ENCODE data around the gene CTNNA3.

CTNNA3 gene

DNA sequence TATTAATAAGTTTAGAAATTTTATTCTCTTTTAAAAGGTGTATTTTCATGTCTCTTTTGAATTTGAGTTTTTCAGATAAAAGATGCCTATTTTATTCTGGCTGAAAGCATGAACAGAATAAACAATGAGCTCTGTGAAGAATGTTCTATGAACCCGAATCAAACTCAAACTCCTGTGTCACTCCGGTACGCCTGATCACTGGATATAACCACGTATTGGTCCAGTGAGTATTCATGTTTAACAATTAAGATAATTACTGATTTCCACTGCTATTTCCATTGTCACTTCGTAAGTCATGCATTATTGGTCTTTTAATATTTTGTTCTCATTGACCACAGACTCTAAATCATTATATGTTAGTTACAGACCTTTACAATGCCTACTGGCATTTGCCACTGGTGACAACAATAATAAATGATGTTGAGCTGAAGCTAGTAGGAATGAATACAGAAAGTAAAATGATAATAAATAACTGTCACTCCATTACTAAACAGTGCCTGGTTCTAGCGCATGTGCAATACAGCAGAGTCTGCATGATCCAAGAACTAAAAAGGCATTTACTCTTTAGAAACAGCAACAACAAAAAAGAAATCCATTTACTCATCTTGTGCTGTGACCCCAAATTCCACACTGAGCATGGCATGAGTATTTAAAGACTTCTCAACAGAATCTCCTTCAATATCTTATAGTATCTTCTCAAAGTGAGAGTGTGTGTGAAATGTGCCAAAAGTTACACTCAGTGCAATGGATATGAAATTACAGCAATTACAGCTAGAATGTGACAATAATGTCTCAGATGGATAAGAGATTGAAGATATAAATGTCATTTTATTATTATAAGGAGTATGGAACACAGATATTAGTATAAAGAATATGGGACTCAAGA lies 1597.2 kb downstream of the CTNNA3 start:
- Histone ChIP-seq H3K4me1 (ENCODE audit: insufficient read depth, low read length) (no peaks in the 10 kb centered on the region), H3K9me3 (ENCODE audit: control insufficient read depth, insufficient read depth, low read length) (no peaks in the 10 kb centered on the region), H3K36me3 (ENCODE audit: insufficient read depth, low read length) (no peaks in the 10 kb centered on the region), H3K9ac (ENCODE audit: low read depth, low read length) (no peak overlapping the region)

- Histone ChIP-seq H3K36me3 (ENCODE audit: insufficient read depth, low read length) (no peaks in the 10 kb centered on the region), H3K9ac (ENCODE audit: low read depth, low read length) (no peak overlapping the region), H3K9me3 (ENCODE audit: control insufficient read depth, insufficient read depth, low read length) (no peaks in the 10 kb centered on the region), H3K4me1 (ENCODE audit: insufficient read depth, low read length) (no peaks in the 10 kb centered on the region)
These were observed 1600.4 kb downstream of the CTNNA3 start for GRCh38 chr10:66095610-66096009.

DNA sequence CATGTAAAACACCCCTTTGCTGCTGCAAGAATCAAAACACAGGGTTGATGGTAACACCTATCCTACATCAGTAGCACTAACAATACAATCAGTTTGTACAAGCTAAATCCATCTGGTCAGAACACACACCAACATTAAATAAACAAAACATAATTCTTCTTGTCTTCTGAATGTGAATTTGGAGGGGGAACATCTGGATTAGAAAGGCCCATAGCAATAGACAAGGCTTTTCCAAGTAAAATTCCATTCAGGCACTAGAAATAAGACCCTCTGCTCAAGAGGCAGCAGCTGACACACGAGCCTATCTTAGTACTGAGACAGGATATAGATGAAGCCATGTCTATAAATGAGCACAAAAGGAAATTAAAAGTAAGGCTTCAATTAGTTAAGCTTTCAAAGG lies 1610.1 kb downstream of the CTNNA3 start:
- Histone ChIP-seq H3K9me3 (ENCODE audit: control insufficient read depth, insufficient read depth, low read length) (no peaks in the 10 kb centered on the region), H3K9ac (ENCODE audit: low read depth, low read length) (no peak overlapping the region), H3K4me1 (ENCODE audit: insufficient read depth, low read length) (no peaks in the 10 kb centered on the region), H3K36me3 (ENCODE audit: insufficient read depth, low read length) (no peaks in the 10 kb centered on the region)

GRCh38 chr10:66071907-66072306 lies 1624.1 kb downstream of the CTNNA3 start:
- Histone ChIP-seq H3K36me3 (ENCODE audit: insufficient read depth, low read length) (no peaks in the 10 kb centered on the region), H3K9me3 (ENCODE audit: control insufficient read depth, insufficient read depth, low read length) (no peaks in the 10 kb centered on the region), H3K9ac (ENCODE audit: low read depth, low read length) (no peak overlapping the region), H3K4me1 (ENCODE audit: insufficient read depth, low read length) (no peaks in the 10 kb centered on the region)

DNA sequence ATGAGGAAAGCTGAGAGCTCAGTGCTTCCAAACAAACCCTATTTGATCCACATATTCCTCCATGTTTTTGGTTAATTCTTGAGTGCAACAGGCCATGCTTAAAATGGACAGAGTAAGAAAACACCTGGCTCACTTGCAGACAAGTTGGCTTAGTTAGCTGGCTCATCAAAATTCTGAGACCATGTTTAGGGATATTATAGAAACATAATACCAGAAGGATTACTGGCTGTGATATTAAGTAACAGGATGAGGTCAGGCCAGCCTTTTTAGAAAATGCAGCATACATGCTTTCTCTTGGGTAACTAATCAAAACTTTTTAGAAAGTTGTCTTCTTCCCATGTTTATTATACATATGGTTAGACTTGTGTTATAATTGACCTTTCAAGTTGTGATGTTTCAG lies 1637.4 kb downstream of the CTNNA3 start:
- no peak overlapping the region for H3K9ac ChIP-seq (ENCODE audit: low read depth, low read length)
- H3K9me3 ChIP-seq (ENCODE audit: control insufficient read depth, insufficient read depth, low read length), result no peaks in the 10 kb centered on the region
- H3K36me3 ChIP-seq (ENCODE audit: insufficient read depth, low read length), result no peaks in the 10 kb centered on the region
- H3K4me1 ChIP-seq (ENCODE audit: insufficient read depth, low read length), result no peaks in the 10 kb centered on the region

- H3K36me3 ChIP-seq (ENCODE audit: insufficient read depth, low read length), result no peaks in the 10 kb centered on the region
- H3K9me3 ChIP-seq (ENCODE audit: control insufficient read depth, insufficient read depth, low read length), result no peaks in the 10 kb centered on the region
- no peak overlapping the region for H3K9ac ChIP-seq (ENCODE audit: low read depth, low read length)
- H3K4me1 ChIP-seq (ENCODE audit: insufficient read depth, low read length), result no peaks in the 10 kb centered on the region
These were observed 1646.7 kb downstream of the CTNNA3 start for GRCh38 chr10:66049335-66049734.

GRCh38 chr10:66045859-66046258 lies 1650.1 kb downstream of the CTNNA3 start:
- Histone ChIP-seq H3K36me3 (ENCODE audit: insufficient read depth, low read length) (no peaks in the 10 kb centered on the region), H3K4me1 (ENCODE audit: insufficient read depth, low read length) (no peaks in the 10 kb centered on the region), H3K9ac (ENCODE audit: low read depth, low read length) (no peak overlapping the region), H3K9me3 (ENCODE audit: control insufficient read depth, insufficient read depth, low read length) (no peaks in the 10 kb centered on the region)

- no peaks in the 10 kb centered on the region for H3K4me1 ChIP-seq (ENCODE audit: insufficient read depth, low read length)
- no peaks in the 10 kb centered on the region for H3K9me3 ChIP-seq (ENCODE audit: control insufficient read depth, insufficient read depth, low read length)
- H3K9ac ChIP-seq (ENCODE audit: low read depth, low read length), result no peak overlapping the region
- H3K36me3 ChIP-seq (ENCODE audit: insufficient read depth, low read length), result no peaks in the 10 kb centered on the region
These were observed 1654.2 kb downstream of the CTNNA3 start for GRCh38 chr10:66041771-66042170.

GRCh38 chr10:66038623-66039022 lies 1657.4 kb downstream of the CTNNA3 start:
- no peak overlapping the region for H3K9ac ChIP-seq (ENCODE audit: low read depth, low read length)
- H3K9me3 ChIP-seq (ENCODE audit: control insufficient read depth, insufficient read depth, low read length), result no peaks in the 10 kb centered on the region
- no peaks in the 10 kb centered on the region for H3K4me1 ChIP-seq (ENCODE audit: insufficient read depth, low read length)
- no peaks in the 10 kb centered on the region for H3K36me3 ChIP-seq (ENCODE audit: insufficient read depth, low read length)

DNA sequence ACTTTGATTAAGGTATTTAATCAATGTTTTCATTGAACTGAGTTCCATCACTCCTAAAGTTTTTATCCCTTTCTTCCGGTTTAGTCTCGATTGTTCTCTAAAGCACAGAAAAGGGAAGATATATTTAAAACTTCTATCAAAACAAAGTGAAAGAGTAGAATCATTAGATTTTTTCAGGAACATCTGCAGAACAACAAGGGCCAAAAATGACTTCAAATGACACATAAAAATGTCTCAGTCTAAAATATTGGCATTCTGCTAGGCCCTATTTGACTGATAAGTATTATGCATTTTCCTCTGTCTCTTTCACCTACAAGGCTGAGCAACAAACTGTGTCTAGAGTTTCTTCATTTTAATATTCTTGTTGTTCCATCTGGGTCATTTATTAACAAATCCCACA lies 1669.7 kb downstream of the CTNNA3 start:
- no peaks in the 10 kb centered on the region for H3K9me3 ChIP-seq (ENCODE audit: control insufficient read depth, insufficient read depth, low read length)
- H3K9ac ChIP-seq (ENCODE audit: low read depth, low read length), result no peak overlapping the region
- H3K36me3 ChIP-seq (ENCODE audit: insufficient read depth, low read length), result no peaks in the 10 kb centered on the region
- H3K4me1 ChIP-seq (ENCODE audit: insufficient read depth, low read length), result no peaks in the 10 kb centered on the region

GRCh38 chr10:66025186-66025585 lies 1670.8 kb downstream of the CTNNA3 start:
- Histone ChIP-seq H3K9me3 (ENCODE audit: control insufficient read depth, insufficient read depth, low read length) (no peaks in the 10 kb centered on the region), H3K4me1 (ENCODE audit: insufficient read depth, low read length) (no peaks in the 10 kb centered on the region), H3K36me3 (ENCODE audit: insufficient read depth, low read length) (no peaks in the 10 kb centered on the region), H3K9ac (ENCODE audit: low read depth, low read length) (no peak overlapping the region)

GRCh38 chr10:66021423-66021822 lies 1674.6 kb downstream of the CTNNA3 start:
- Histone ChIP-seq H3K36me3 (ENCODE audit: insufficient read depth, low read length) (no peaks in the 10 kb centered on the region), H3K4me1 (ENCODE audit: insufficient read depth, low read length) (no peaks in the 10 kb centered on the region), H3K9me3 (ENCODE audit: control insufficient read depth, insufficient read depth, low read length) (no peaks in the 10 kb centered on the region), H3K9ac (ENCODE audit: low read depth, low read length) (no peak overlapping the region)

- no peaks in the 10 kb centered on the region for H3K4me1 ChIP-seq (ENCODE audit: insufficient read depth, low read length)
- H3K36me3 ChIP-seq (ENCODE audit: insufficient read depth, low read length), result no peaks in the 10 kb centered on the region
- no peak overlapping the region for H3K9ac ChIP-seq (ENCODE audit: low read depth, low read length)
- no peaks in the 10 kb centered on the region for H3K9me3 ChIP-seq (ENCODE audit: control insufficient read depth, insufficient read depth, low read length)
These were observed 1687.8 kb downstream of the CTNNA3 start for GRCh38 chr10:66008221-66008620.

DNA sequence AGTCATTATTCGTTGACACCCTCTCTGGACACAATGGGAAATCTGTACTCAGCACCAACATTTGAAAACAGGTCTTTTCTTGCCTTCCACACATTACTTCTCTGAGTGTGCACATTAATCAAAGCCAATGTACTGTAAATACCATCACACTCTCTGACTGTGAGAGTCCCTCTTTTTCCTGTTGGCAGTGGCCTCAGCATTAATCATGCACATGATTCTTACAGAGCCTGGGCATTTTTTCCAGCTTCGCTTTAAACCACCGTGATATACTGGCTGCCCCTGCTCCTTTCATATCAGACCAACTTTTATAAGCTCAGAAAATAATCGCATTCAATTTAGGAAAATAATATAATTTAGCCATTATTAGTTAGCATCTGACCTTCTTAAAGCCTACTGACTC lies 1689.6 kb downstream of the CTNNA3 start:
- Histone ChIP-seq H3K9me3 (ENCODE audit: control insufficient read depth, insufficient read depth, low read length) (no peaks in the 10 kb centered on the region), H3K4me1 (ENCODE audit: insufficient read depth, low read length) (no peaks in the 10 kb centered on the region), H3K9ac (ENCODE audit: low read depth, low read length) (no peak overlapping the region), H3K36me3 (ENCODE audit: insufficient read depth, low read length) (no peaks in the 10 kb centered on the region)

GRCh38 chr10:65993451-65993850 lies 1702.5 kb downstream of the CTNNA3 start:
- Histone ChIP-seq H3K36me3 (ENCODE audit: insufficient read depth, low read length) (no peaks in the 10 kb centered on the region), H3K4me1 (ENCODE audit: insufficient read depth, low read length) (no peaks in the 10 kb centered on the region), H3K9ac (ENCODE audit: low read depth, low read length) (no peak overlapping the region), H3K9me3 (ENCODE audit: control insufficient read depth, insufficient read depth, low read length) (no peaks in the 10 kb centered on the region)

Measured in ES-I3 (cell line).